GM21576 (cell line): ENCODE measurements around the gene DDAH2.

Source experiments
- ATAC-seq: cut with Tn5 transposase; IDR thresholded peaks from one replicate; pipeline ENCODE4 v1.9.1; 2021; ENCODE audit warnings: mild to moderate bottlenecking, moderate library complexity; ENCODE audit not compliant: unreplicated experiment

DDAH2 gene

GRCh38 chr6:31762356-31762755 lies 33.3 kb upstream of the DDAH2 start, which contains the start of gene SAPCD1:
Gene SAPCD1, plus strand, starts transcription at chr6:31762656. Its CDS starts 399 bp downstream, at chr6:31763055.
- no peak for ATAC-seq

- ATAC-seq: no peak
Observed at GRCh38 chr6:31761343-31761742, 32.2 kb upstream of the DDAH2 start.

GRCh38 chr6:31760790-31761189 lies 31.7 kb upstream of the DDAH2 start:
- no peak for ATAC-seq

- ATAC-seq: no peak
Observed at GRCh38 chr6:31758281-31758680, 29.2 kb upstream of the DDAH2 start.

- ATAC-seq: no peak
Observed at GRCh38 chr6:31752739-31753319, 23.7 kb upstream of the DDAH2 start.

GRCh38 chr6:31750411-31751022 lies 21.4 kb upstream of the DDAH2 start:
- no peak for ATAC-seq

- no peak for ATAC-seq
Observed at GRCh38 chr6:31749301-31750036, 20.4 kb upstream of the DDAH2 start.

- no peak for ATAC-seq
Observed at GRCh38 chr6:31744422-31744821, 15.3 kb upstream of the DDAH2 start.

GRCh38 chr6:31742894-31743293 lies 13.8 kb upstream of the DDAH2 start:
- no peak for ATAC-seq

- no peak for ATAC-seq
Observed at GRCh38 chr6:31741815-31742214, 12.7 kb upstream of the DDAH2 start.

- no peak for ATAC-seq
Observed at GRCh38 chr6:31740397-31741223, 11.5 kb upstream of the DDAH2 start.

GRCh38 chr6:31739639-31740396 lies 10.7 kb upstream of the DDAH2 start, which contains the start of gene MSH5:
Gene MSH5, plus strand, starts transcription at chr6:31740005. Its CDS starts 462 bp downstream, at chr6:31740467.
- peak; percentile 63 for ATAC-seq

GRCh38 chr6:31737991-31738979 lies 9.2 kb upstream of the DDAH2 start:
- ATAC-seq: no peak

- no peak for ATAC-seq
Observed at GRCh38 chr6:31737315-31737990, 8.4 kb upstream of the DDAH2 start.

GRCh38 chr6:31736768-31737314 lies 7.7 kb upstream of the DDAH2 start:
- ATAC-seq: no peak

GRCh38 chr6:31736021-31736767 lies 7.1 kb upstream of the DDAH2 start, which contains the start of gene CLIC1:
Gene CLIC1, minus strand, starts transcription at chr6:31736530. Its CDS starts 230 bp downstream, at chr6:31736300.
- ATAC-seq: no peak

GRCh38 chr6:31734821-31735406 lies 5.8 kb upstream of the DDAH2 start:
- ATAC-seq: no peak
